HEK293T (cell line): ENCODE data around the gene NEGR1.

Experiments
- BHLHE40 ChIP-seq: fragments of 450-650 bp; IDR thresholded peaks from 2 replicates; pipeline ENCODE4 v1.6.1; 2016; ENCODE audit warnings: mild to moderate bottlenecking, moderate library complexity, borderline replicate concordance
- ELF4 ChIP-seq: fragments of 450-650 bp; IDR thresholded peaks from 2 replicates; pipeline ENCODE4 v1.6.1; 2017; ENCODE audit warnings: antibody characterized with exemption
- FOXA1 ChIP-seq: fragments of 450-650 bp; IDR thresholded peaks from 2 replicates; pipeline ENCODE4 v1.6.1; 2016; ENCODE audit warnings: mild to moderate bottlenecking
- FOXK2 ChIP-seq: fragments of 450-650 bp; IDR thresholded peaks from 2 replicates; pipeline ENCODE4 v1.6.1; 2016; ENCODE audit warnings: mild to moderate bottlenecking
- FOXM1 ChIP-seq: fragments of 450-650 bp; IDR thresholded peaks from 2 replicates; pipeline ENCODE4 v1.6.1; 2017; ENCODE audit warnings: mild to moderate bottlenecking, borderline replicate concordance
- NFRKB ChIP-seq: fragments of 450-650 bp; IDR thresholded peaks from 2 replicates; pipeline ENCODE4 v1.6.1; 2016; ENCODE audit warnings: mild to moderate bottlenecking, moderate library complexity
- SP1 ChIP-seq: fragments of 450-650 bp; IDR thresholded peaks from 2 replicates; pipeline ENCODE4 v1.6.1; 2017
- ZNF384 ChIP-seq: fragments of 450-650 bp; IDR thresholded peaks from 2 replicates; pipeline ENCODE4 v1.6.1; 2016

DNA sequence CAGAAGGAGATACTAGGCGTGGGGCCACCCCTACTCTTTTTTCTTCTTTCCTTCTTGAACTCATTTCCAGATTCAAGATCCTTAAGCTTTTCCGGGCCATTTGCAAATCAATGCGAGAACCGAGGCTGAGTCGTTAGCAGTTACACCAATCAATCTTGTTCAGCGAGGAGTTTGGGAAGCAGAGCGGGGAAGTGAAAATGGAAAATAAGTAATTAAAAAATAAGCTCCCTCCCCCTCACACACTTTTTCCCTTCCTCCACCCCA, 1.7 kb upstream of the NEGR1 start:
- TF ChIP-seq FOXK2 = no peak
- TF ChIP-seq ELF4 = no peak
- TF ChIP-seq FOXA1 = no peak
- TF ChIP-seq ZNF384 = no peak
- TF ChIP-seq BHLHE40 = no peak
- TF ChIP-seq NFRKB = no peak
- TF ChIP-seq FOXM1 = no peak
- no peak for TF ChIP-seq SP1
